ENCODE measurements around the gene ARHGEF38.

GRCh38 chr4:105644257-105644656 lies 91.8 kb downstream of the ARHGEF38 start:
- TF ChIP-seq CTCF (IDR thresholded peaks at IDR 0.05), result no peak
- no peak for TF ChIP-seq POLR2AphosphoS5 (IDR thresholded peaks at IDR 0.05)
- no peak for TF ChIP-seq POLR2A (IDR thresholded peaks at IDR 0.05)
- no peak for TF ChIP-seq EP300 (IDR thresholded peaks at IDR 0.05)
